SJCRH30 (cell line): ENCODE data around the gene TENM4. TPM values are rescaled to one million over a fixed set of nuclear protein-coding genes. Genes with fewer than 3 reads are reported as not detected.

ENCODE experiments used
- DNase-seq, 2 experiments: peaks; one replicate each; pipeline ENCODE4 v3.0.0-alpha.2; 2015 to 2020
- H3K27ac ChIP-seq: fragments of 250-450 bp; sonication (Bioruptor Pico); 2 replicates; pipeline ENCODE4 v1.5.1; 2020; ENCODE audit warnings: mild to moderate bottlenecking, moderate library complexity
- H3K27me3 ChIP-seq: fragments of 250-450 bp; sonication (Bioruptor Pico); 2 replicates; pipeline ENCODE4 v1.5.1; 2020; ENCODE audit warnings: mild to moderate bottlenecking, moderate library complexity
- H3K36me3 ChIP-seq: fragments of 250-450 bp; sonication (Bioruptor Pico); 2 replicates; pipeline ENCODE4 v1.5.1; 2020; ENCODE audit warnings: mild to moderate bottlenecking, moderate library complexity
- H3K4me1 ChIP-seq: fragments of 250-450 bp; sonication (Bioruptor Pico); 2 replicates; pipeline ENCODE4 v1.5.1; 2020; ENCODE audit warnings: mild to moderate bottlenecking, moderate library complexity
- H3K4me3 ChIP-seq: fragments of 250-450 bp; sonication (Bioruptor Pico); 2 replicates; pipeline ENCODE4 v1.5.1; 2020; ENCODE audit warnings: mild to moderate bottlenecking, moderate library complexity
- H3K9me3 ChIP-seq: fragments of 250-450 bp; sonication (Bioruptor Pico); replicated peaks from 2 replicates; pipeline ENCODE4 v1.5.1; 2020; ENCODE audit warnings: mild to moderate bottlenecking, moderate library complexity
- total RNA-seq: library from RNA; depleted of rRNA; stranded (reverse); fragments of >200 nt; shearing (Covaris generic); gene quantifications from 2 replicates; pipeline ENCODE4 v1.2.3, GENCODE V29; 2014

TENM4 gene
- total RNA-seq, 1 experiment from 2014 or later = 0.53 TPM

DNA sequence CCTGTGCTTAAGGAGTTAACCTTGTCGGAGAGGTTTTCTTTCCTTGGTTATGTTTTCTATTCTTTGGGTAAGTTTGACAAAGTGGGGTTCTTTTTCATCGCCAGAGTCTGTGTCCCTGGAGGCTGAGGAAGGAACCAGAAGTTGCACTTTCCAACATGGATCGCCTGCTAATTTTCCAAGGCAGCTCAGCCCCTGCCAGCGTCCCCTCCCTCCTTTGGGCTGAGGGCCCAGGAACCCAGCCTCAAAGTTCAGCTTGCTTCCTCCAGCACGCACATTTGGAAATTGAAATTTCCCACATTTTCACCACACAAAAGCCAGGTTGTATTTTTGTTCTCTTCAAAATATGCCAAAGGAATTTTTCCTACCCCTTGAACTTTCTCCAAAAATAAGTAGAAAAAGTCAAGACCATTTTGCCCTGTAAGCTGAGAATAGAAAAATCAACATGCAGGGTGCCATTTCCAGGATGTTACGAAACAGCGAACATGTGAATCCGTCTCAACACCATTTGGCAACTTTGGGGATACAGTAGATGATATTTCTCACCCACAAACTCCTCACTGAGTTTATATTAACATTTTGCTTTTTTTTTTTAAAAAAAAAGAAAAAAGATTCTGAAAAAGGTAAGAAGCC lies 343.5 kb downstream of the TENM4 start:
- Histone ChIP-seq H3K4me3 (no peak overlapping the region), H3K27ac (no peak overlapping the region), H3K9me3 (no peaks in the 10 kb centered on the region)

GRCh38 chr11:79095424-79095823 lies 345.4 kb downstream of the TENM4 start:
- Histone ChIP-seq H3K27ac (no peak overlapping the region), H3K27me3 (no peaks in the 10 kb centered on the region), H3K4me1 (peaks cover 7% of the 10 kb centered on the region; the same call in 1 of the 2 replicates), H3K36me3 (no peaks in the 10 kb centered on the region), H3K9me3 (no peaks in the 10 kb centered on the region), H3K4me3 (no peak overlapping the region)
- DNase-seq = no peak

More for the DNA sequence above, 343.5 kb downstream of the TENM4 start:
- Histone ChIP-seq H3K27me3 (no peaks in the 10 kb centered on the region), H3K36me3 (no peaks in the 10 kb centered on the region), H3K4me1 (no peaks in the 10 kb centered on the region)
- no peak for DNase-seq

GRCh38 chr11:79094616-79095015 lies 346.2 kb downstream of the TENM4 start:
- Histone ChIP-seq H3K9me3 (no peaks in the 10 kb centered on the region), H3K27ac (no peak overlapping the region), H3K4me1 (peaks cover 13% of the 10 kb centered on the region; the same call in 1 of the 2 replicates), H3K4me3 (no peak overlapping the region), H3K27me3 (no peaks in the 10 kb centered on the region), H3K36me3 (no peaks in the 10 kb centered on the region)
- no peak for DNase-seq

- H3K36me3 ChIP-seq = no peaks in the 10 kb centered on the region
- no peak overlapping the region for H3K27ac ChIP-seq
- peak; percentile 24 to 26 for DNase-seq
- H3K27me3 ChIP-seq = no peaks in the 10 kb centered on the region
- H3K4me3 ChIP-seq = no peak overlapping the region
- H3K4me1 ChIP-seq = peaks cover 29% of the 10 kb centered on the region
- no peaks in the 10 kb centered on the region for H3K9me3 ChIP-seq
Observed at GRCh38 chr11:79092791-79093353, 348.0 kb downstream of the TENM4 start.

- Histone ChIP-seq H3K27me3 (no peaks in the 10 kb centered on the region), H3K9me3 (no peaks in the 10 kb centered on the region), H3K27ac (no peak overlapping the region), H3K4me3 (no peak overlapping the region), H3K4me1 (peaks cover 53% of the 10 kb centered on the region), H3K36me3 (no peaks in the 10 kb centered on the region)
- DNase-seq = peak in 1 of 2 experiments; percentile 29
Observed at GRCh38 chr11:79090191-79090705, 350.6 kb downstream of the TENM4 start.

DNA sequence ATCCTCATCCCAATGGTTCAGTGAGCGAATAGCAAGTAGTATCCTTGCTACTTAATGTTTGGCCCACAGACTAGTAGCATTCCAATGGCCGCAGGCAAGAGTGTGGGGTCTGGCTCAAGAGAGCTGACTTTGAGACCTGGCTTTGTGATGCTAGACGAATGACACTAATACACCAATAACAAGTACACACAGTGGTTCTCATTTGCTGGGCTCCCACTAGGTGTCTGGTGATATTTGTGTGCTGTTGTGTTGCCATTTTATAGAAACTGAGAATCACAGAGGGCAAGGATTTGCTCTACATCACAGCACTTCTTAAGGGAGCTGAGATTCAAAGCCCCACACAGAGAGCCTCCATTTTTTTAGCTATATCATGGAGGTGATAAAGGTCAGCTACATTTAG lies 351.2 kb downstream of the TENM4 start:
- H3K36me3 ChIP-seq = no peaks in the 10 kb centered on the region
- no peaks in the 10 kb centered on the region for H3K9me3 ChIP-seq
- no peak for DNase-seq
- H3K27me3 ChIP-seq = no peaks in the 10 kb centered on the region
- H3K4me1 ChIP-seq = peaks cover 53% of the 10 kb centered on the region
- no peak overlapping the region for H3K4me3 ChIP-seq
- no peak overlapping the region for H3K27ac ChIP-seq

- no peak overlapping the region for H3K4me3 ChIP-seq
- H3K9me3 ChIP-seq = no peaks in the 10 kb centered on the region
- H3K36me3 ChIP-seq = no peaks in the 10 kb centered on the region
- H3K4me1 ChIP-seq = peaks cover 53% of the 10 kb centered on the region
- peak in 1 of 2 experiments; percentile 27 for DNase-seq
- no peaks in the 10 kb centered on the region for H3K27me3 ChIP-seq
- peak overlapping the region; percentile 17; the same call in 1 of the 2 replicates for H3K27ac ChIP-seq
Observed at GRCh38 chr11:79088967-79089366, 351.9 kb downstream of the TENM4 start.

DNA sequence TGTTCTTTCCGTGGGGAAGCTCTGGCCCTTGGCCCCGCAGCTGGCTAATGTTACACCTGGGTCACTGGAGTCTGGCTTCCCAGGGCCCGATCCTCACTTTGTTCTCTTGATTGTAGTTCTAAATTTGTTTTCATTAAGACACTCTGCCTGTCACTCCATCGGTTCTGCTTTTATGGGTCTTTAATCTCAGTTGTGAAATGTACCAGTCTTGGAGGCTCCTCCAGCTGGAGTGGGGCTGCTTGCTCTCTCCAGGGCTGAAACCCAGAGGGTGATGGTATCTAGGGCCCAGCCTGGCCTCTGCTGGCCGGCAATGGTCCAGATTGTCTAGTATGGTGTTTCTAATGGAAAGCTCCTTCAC lies 352.9 kb downstream of the TENM4 start:
- DNase-seq = no peak
- Histone ChIP-seq H3K9me3 (no peaks in the 10 kb centered on the region), H3K27ac (peak overlapping the region; percentile 94)

GRCh38 chr11:79087238-79087960 lies 353.4 kb downstream of the TENM4 start:
- Histone ChIP-seq H3K36me3 (no peaks in the 10 kb centered on the region), H3K27ac (peak overlapping the region; percentile 94), H3K9me3 (no peaks in the 10 kb centered on the region), H3K4me3 (peak overlapping the region; percentile 6; the same call in 1 of the 2 replicates), H3K4me1 (peaks cover 53% of the 10 kb centered on the region), H3K27me3 (no peaks in the 10 kb centered on the region)
- peak; percentile 55 to 61 for DNase-seq

More for the DNA sequence above, 352.9 kb downstream of the TENM4 start:
- Histone ChIP-seq H3K4me1 (peaks cover 53% of the 10 kb centered on the region), H3K4me3 (no peak overlapping the region; the same call in 1 of the 2 replicates), H3K36me3 (no peaks in the 10 kb centered on the region), H3K27me3 (no peaks in the 10 kb centered on the region)

- Histone ChIP-seq H3K4me1 (peaks cover 59% of the 10 kb centered on the region), H3K27ac (peak overlapping the region; percentile 94), H3K36me3 (no peaks in the 10 kb centered on the region), H3K27me3 (no peaks in the 10 kb centered on the region), H3K4me3 (no peak overlapping the region), H3K9me3 (no peaks in the 10 kb centered on the region)
- DNase-seq = peak; percentile 70 to 73
Observed at GRCh38 chr11:79086056-79086455, 354.8 kb downstream of the TENM4 start.

DNA sequence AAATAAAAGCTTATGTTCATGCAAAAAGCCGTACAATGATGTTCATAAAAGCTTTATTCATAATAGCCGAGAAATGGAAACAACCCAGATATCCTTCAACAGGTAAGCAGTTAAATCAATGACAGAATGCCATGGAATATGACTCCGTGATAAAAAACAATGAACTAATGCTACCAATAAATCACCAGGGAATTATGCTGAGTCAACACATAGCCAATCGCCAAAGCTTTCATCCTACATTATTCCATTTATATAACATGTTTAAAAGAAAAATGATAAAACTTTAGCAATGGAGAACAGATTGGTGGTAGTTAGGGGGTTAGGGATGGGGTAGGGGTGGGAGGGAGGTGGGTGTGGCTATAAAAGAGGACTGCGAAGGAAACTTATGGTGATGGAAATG lies 356.4 kb downstream of the TENM4 start:
- no peak overlapping the region for H3K27ac ChIP-seq
- no peak for DNase-seq
- H3K9me3 ChIP-seq = no peaks in the 10 kb centered on the region
- no peak overlapping the region for H3K4me3 ChIP-seq
- no peaks in the 10 kb centered on the region for H3K27me3 ChIP-seq
- H3K4me1 ChIP-seq = peaks cover 61% of the 10 kb centered on the region
- no peaks in the 10 kb centered on the region for H3K36me3 ChIP-seq

GRCh38 chr11:79083352-79083751 lies 357.5 kb downstream of the TENM4 start:
- Histone ChIP-seq H3K27ac (no peak overlapping the region), H3K4me1 (peaks cover 62% of the 10 kb centered on the region), H3K4me3 (no peak overlapping the region), H3K36me3 (no peaks in the 10 kb centered on the region), H3K9me3 (no peaks in the 10 kb centered on the region), H3K27me3 (no peaks in the 10 kb centered on the region)
- DNase-seq = no peak

DNA sequence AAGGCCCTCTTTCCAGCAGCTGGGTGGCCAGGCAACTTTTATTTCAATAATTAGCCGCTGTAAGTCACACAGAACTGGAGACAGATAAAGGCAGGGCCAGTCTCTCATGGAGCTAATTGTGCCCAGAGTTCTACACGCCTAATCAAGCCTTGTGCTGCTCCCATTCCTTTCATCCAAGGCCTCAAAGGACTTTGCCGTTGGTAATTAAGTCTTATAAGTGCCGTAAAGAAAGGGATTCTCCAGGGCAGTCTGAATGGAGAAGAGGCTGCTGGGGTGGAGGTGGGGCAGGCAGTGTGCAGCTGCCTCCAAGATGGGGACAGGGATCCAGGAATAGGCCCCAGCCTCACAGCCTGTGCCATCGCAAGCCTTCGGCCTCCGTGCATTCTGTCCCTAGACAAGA lies 357.9 kb downstream of the TENM4 start:
- Histone ChIP-seq H3K9me3 (no peaks in the 10 kb centered on the region), H3K27me3 (no peaks in the 10 kb centered on the region), H3K4me3 (no peak overlapping the region), H3K27ac (no peak overlapping the region), H3K36me3 (no peaks in the 10 kb centered on the region), H3K4me1 (peaks cover 57% of the 10 kb centered on the region)
- no peak for DNase-seq

GRCh38 chr11:79082280-79082679 lies 358.6 kb downstream of the TENM4 start:
- Histone ChIP-seq H3K4me3 (no peak overlapping the region), H3K36me3 (no peaks in the 10 kb centered on the region), H3K9me3 (no peaks in the 10 kb centered on the region), H3K4me1 (peaks cover 51% of the 10 kb centered on the region), H3K27ac (peak overlapping the region; percentile 69), H3K27me3 (no peaks in the 10 kb centered on the region)
- DNase-seq = no peak

- DNase-seq = peak in 1 of 2 experiments; percentile 34
- Histone ChIP-seq H3K36me3 (no peaks in the 10 kb centered on the region), H3K27me3 (no peaks in the 10 kb centered on the region; the same call in 1 of the 2 replicates), H3K4me3 (no peak overlapping the region), H3K9me3 (no peaks in the 10 kb centered on the region), H3K4me1 (peaks cover 45% of the 10 kb centered on the region), H3K27ac (peak overlapping the region; percentile 69)
Observed at GRCh38 chr11:79081471-79082031, 359.3 kb downstream of the TENM4 start.
